ENCODE results near the gene C21orf58. TPM values are rescaled to one million over a fixed set of nuclear protein-coding genes. Genes with fewer than 3 reads are reported as not detected.
"Not testable (repeated sequence)": the region's sequence is repeated elsewhere in the genome, so short reads cannot be mapped to it uniquely, and the experiment has no call there.

C21orf58 gene
- total RNA-seq, 1 experiment from 2014 or later, result 10.8 TPM

- Histone ChIP-seq H3K4me3 (replicated peaks in 1 of 2; ENCODE audit: low read depth in 1 of 2, low read length in 2 of 2) (no peak overlapping the region), H2AFZ (ENCODE audit: low read depth, low read length, poor library complexity, severe bottlenecking) (no peak overlapping the region), H4K20me1 (ENCODE audit: insufficient read depth) (no peaks in the 10 kb centered on the region), H3K9me3 (ENCODE audit: control insufficient read depth in 1 of 2, insufficient read depth in 1 of 2, low read depth in 1 of 2, low read length in 2 of 2) (no peaks in the 10 kb centered on the region), H3K9me2 (ENCODE audit: insufficient read depth) (no peaks in the 10 kb centered on the region), H3K9ac (ENCODE audit: low read length) (no peak overlapping the region), H3K4me2 (ENCODE audit: low read length) (no peak overlapping the region), H3K27ac (ENCODE audit: low read depth, low read length) (no peak overlapping the region), H3K79me2 (ENCODE audit: insufficient read depth, low read length) (no peaks in the 10 kb centered on the region), H3K4me1 (ENCODE audit: control insufficient read depth in 1 of 2, insufficient read depth in 2 of 2, low read length in 2 of 2) (no peaks in the 10 kb centered on the region), H3K36me3 (ENCODE audit: control insufficient read depth in 1 of 2, insufficient read depth in 2 of 2, low read length in 2 of 2) (no peaks in the 10 kb centered on the region), H3K27me3 (ENCODE audit: insufficient read depth, low read length) (no peaks in the 10 kb centered on the region)
- DNase-seq (ENCODE audit: low read depth, low spot score) (no peak), ATAC-seq (no peak)
- intact Hi-C loops (cut with micrococcal nuclease), result no loop called here
- ChIA-PET RAD21 (ENCODE audit: low non-redundant PET in 1 of 2, low total read pairs in 2 of 2, uncharacterized antibody in 2 of 2, unreplicated experiment in 2 of 2) (no interaction called here), POLR2A (no interaction called here), CTCF (no interaction called here)
- TF ChIP-seq JUND (IDR thresholded peaks at IDR 0.05) (no peak), EZH2 (IDR thresholded peaks at IDR 0.05) (no peak), POLR2A (IDR thresholded peaks at IDR 0.05; ENCODE audit: borderline replicate concordance, extremely low read depth, insufficient read depth, insufficient read length) (no peak), ZNF274 (IDR thresholded peaks at IDR 0.05; ENCODE audit: low read depth, low read length) (no peak), SP1 (IDR thresholded peaks at IDR 0.05; ENCODE audit: low read depth) (no peak), EZH2phosphoT487 (IDR thresholded peaks at IDR 0.05; ENCODE audit: borderline replicate concordance) (no peak), ZBTB33 (IDR thresholded peaks at IDR 0.05; ENCODE audit: extremely low read depth, insufficient replicate concordance, low read length) (no peak), CTCF (IDR thresholded peaks at IDR 0.05 in 2 of 3, conservative IDR thresholded peaks at IDR 0.05 in 1 of 3; ENCODE audit: borderline replicate concordance in 1 of 3, insufficient read depth in 1 of 3, low read depth in 2 of 3, low read length in 2 of 3) (no peak), SRF (IDR thresholded peaks at IDR 0.05; ENCODE audit: low read depth) (no peak), MAX (IDR thresholded peaks at IDR 0.05) (no peak), FOSL1 (IDR thresholded peaks at IDR 0.05; ENCODE audit: low read depth) (no peak), RAD21 (IDR thresholded peaks at IDR 0.05; ENCODE audit: low read depth) (no peak), EGR1 (IDR thresholded peaks at IDR 0.05; ENCODE audit: low read depth) (no peak), REST (IDR thresholded peaks at IDR 0.05; ENCODE audit: low read depth) (no peak)
- BruUV-seq (replicated peaks), result no TSS peak
These were observed 12.1 kb downstream of the C21orf58 start for GRCh38 chr21:46311568-46311967.

- POLR2A ChIA-PET; H3K79me2 ChIP-seq (ENCODE audit: insufficient read depth, low read length); H4K20me1 ChIP-seq (ENCODE audit: insufficient read depth); H3K9me2 ChIP-seq (ENCODE audit: insufficient read depth); ATAC-seq; intact Hi-C loops (cut with micrococcal nuclease); RAD21 ChIA-PET (ENCODE audit: low non-redundant PET in 1 of 2, low total read pairs in 2 of 2, uncharacterized antibody in 2 of 2, unreplicated experiment in 2 of 2); DNase-seq (ENCODE audit: low read depth, low spot score); H2AFZ ChIP-seq (ENCODE audit: low read depth, low read length, poor library complexity, severe bottlenecking); H3K4me1 ChIP-seq (ENCODE audit: control insufficient read depth in 1 of 2, insufficient read depth in 2 of 2, low read length in 2 of 2); H3K27me3 ChIP-seq (ENCODE audit: insufficient read depth, low read length); BruUV-seq (replicated peaks); H3K4me3 ChIP-seq (replicated peaks in 1 of 2; ENCODE audit: low read depth in 1 of 2, low read length in 2 of 2); H3K9ac ChIP-seq (ENCODE audit: low read length); H3K9me3 ChIP-seq (ENCODE audit: control insufficient read depth in 1 of 2, insufficient read depth in 1 of 2, low read depth in 1 of 2, low read length in 2 of 2); H3K4me2 ChIP-seq (ENCODE audit: low read length); H3K36me3 ChIP-seq (ENCODE audit: control insufficient read depth in 1 of 2, insufficient read depth in 2 of 2, low read length in 2 of 2); H3K27ac ChIP-seq (ENCODE audit: low read depth, low read length); CTCF ChIA-PET: not testable (repeated sequence)
These were observed 13.4 kb downstream of the C21orf58 start for GRCh38 chr21:46310260-46310659.
